ENCODE results near the gene C19orf67.

The C19orf67 gene

GRCh38 chr19:14059093-14059480, 26.5 kb downstream of the C19orf67 start:
- Histone ChIP-seq H3K9me3 (ENCODE audit: control insufficient read depth, insufficient read depth, low read depth, low read length) (no peaks in the 10 kb centered on the region), H3K4me3 (ENCODE audit: low read depth, low read length) (no peak overlapping the region), H3K27ac (ENCODE audit: extremely low read depth, low read depth, low read length) (no peak overlapping the region), H3K4me1 (ENCODE audit: control insufficient read depth, insufficient read depth, low read length) (peaks cover 4% of the 10 kb centered on the region), H3K36me3 (ENCODE audit: control insufficient read depth in 2 of 2, insufficient read depth in 1 of 2, low read length in 2 of 2) (no peaks in the 10 kb centered on the region)
- POLR2A ChIA-PET: interaction anchor here (1.0 to 2.3 kb wide), 2 partner anchors 13 to 27 kb away, joined by 3 to 6 read pairs; partner anchors contain the start of genes IL27RA and MISP3
- TF ChIP-seq, protein P1, sequence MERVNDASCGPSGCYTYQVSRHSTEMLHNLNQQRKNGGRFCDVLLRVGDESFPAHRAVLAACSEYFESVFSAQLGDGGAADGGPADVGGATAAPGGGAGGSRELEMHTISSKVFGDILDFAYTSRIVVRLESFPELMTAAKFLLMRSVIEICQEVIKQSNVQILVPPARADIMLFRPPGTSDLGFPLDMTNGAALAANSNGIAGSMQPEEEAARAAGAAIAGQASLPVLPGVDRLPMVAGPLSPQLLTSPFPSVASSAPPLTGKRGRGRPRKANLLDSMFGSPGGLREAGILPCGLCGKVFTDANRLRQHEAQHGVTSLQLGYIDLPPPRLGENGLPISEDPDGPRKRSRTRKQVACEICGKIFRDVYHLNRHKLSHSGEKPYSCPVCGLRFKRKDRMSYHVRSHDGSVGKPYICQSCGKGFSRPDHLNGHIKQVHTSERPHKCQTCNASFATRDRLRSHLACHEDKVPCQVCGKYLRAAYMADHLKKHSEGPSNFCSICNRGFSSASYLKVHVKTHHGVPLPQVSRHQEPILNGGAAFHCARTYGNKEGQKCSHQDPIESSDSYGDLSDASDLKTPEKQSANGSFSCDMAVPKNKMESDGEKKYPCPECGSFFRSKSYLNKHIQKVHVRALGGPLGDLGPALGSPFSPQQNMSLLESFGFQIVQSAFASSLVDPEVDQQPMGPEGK (tag by site-specific recombination; IDR thresholded peaks at IDR 0.05): peak; percentile 9
- TF ChIP-seq HIC1 (tag by site-specific recombination; IDR thresholded peaks at IDR 0.05) (0 out of 2 replicates have a peak, but pooled peaks have one; percentile 8), ZNF677 (tag by site-specific recombination; IDR thresholded peaks at IDR 0.05) (no peak), ZBTB7A (tag by site-specific recombination; IDR thresholded peaks at IDR 0.05; ENCODE audit: low read depth) (peak; percentile 53; the same call in 1 of the 2 replicates), ZNF596 (tag by site-specific recombination; IDR thresholded peaks at IDR 0.05) (no peak)
- TF ChIP-seq, protein P2, sequence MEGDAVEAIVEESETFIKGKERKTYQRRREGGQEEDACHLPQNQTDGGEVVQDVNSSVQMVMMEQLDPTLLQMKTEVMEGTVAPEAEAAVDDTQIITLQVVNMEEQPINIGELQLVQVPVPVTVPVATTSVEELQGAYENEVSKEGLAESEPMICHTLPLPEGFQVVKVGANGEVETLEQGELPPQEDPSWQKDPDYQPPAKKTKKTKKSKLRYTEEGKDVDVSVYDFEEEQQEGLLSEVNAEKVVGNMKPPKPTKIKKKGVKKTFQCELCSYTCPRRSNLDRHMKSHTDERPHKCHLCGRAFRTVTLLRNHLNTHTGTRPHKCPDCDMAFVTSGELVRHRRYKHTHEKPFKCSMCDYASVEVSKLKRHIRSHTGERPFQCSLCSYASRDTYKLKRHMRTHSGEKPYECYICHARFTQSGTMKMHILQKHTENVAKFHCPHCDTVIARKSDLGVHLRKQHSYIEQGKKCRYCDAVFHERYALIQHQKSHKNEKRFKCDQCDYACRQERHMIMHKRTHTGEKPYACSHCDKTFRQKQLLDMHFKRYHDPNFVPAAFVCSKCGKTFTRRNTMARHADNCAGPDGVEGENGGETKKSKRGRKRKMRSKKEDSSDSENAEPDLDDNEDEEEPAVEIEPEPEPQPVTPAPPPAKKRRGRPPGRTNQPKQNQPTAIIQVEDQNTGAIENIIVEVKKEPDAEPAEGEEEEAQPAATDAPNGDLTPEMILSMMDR (tag by site-specific recombination; IDR thresholded peaks at IDR 0.05): peak; percentile 69
- CTCF ChIA-PET: interaction anchor here (0.6 to 6.9 kb wide), 22 partner anchors 10 to 864 kb away, joined by 3 to 80 read pairs (median 4); partner anchors contain the start of genes C19orf67, IL27RA, MISP3 and RLN3

DNA sequence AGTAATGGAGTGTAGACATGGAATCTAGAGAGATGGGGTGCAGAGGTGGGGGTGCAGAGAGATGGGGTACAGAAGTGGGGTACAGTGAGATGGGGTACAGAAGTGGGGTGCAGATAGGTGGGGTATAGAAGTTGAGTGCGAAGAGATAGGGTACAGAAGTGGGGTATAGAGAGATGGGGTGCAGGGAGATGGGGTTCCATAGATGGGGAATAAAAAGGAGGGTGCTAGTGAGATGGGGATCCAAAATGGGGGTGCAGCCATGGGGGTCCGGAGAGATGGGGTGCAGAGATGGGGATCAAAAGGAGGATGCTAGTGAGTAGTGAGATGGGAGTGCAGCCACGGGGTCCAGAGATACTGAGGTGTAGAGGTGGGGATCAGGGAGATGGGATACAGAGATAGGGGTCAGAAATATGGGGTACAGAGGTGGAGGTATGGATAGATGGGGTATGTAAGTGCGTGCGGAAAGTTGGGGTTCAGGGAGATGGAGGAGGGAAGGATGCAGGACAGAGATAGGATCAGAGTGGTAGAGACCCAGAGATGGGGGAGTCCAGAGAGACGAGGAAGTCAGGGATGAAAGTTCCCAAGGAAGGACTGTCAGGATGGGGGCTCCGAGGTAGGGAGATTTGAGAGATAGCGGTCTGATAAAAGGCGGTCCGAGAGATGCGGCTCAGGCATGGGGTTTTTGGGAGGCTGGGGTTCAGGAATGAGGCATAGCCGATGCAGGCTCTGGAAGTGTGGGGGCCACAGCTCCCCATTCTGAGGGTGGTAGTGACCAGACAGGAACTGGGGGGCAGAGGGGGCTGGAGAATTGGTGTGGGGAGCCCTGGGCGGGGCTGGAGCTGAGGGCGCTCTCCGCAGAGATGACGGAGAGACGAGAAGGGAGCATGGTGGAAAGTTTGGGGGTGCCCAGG, 27.1 kb downstream of the C19orf67 start:
- H3K4me3 ChIP-seq (ENCODE audit: low read depth, low read length): peak overlapping the region; percentile 23
- CTCF ChIA-PET: interaction anchor here (0.6 to 6.9 kb wide), 21 partner anchors 7 to 220 kb away, joined by 3 to 80 read pairs (median 3); partner anchors contain the start of genes ASF1B, IL27RA, MISP3 and RLN3
- TF ChIP-seq YY2 (tag by site-specific recombination; IDR thresholded peaks at IDR 0.05) (no peak), ZNF155 (tag by site-specific recombination; IDR thresholded peaks at IDR 0.05) (0 out of 2 replicates have a peak, but pooled peaks have one; percentile 10), ZNF146 (tag by site-specific recombination; IDR thresholded peaks at IDR 0.05) (no peak), ZNF354C (tag by site-specific recombination; IDR thresholded peaks at IDR 0.05; ENCODE audit: borderline replicate concordance, low read depth) (no peak), ZNF791 (tag by site-specific recombination; IDR thresholded peaks at IDR 0.05) (peak; percentile 15; the same call in 1 of the 2 replicates), ZNF600 (tag by site-specific recombination; IDR thresholded peaks at IDR 0.05) (peak; percentile 46; the same call in 1 of the 2 replicates), RBAK (tag by site-specific recombination; IDR thresholded peaks at IDR 0.05) (0 out of 2 replicates have a peak, but pooled peaks have one; percentile 15), ZNF223 (tag by site-specific recombination; IDR thresholded peaks at IDR 0.05) (0 out of 2 replicates have a peak, but pooled peaks have one; percentile 49), ZNF76 (tag by site-specific recombination; IDR thresholded peaks at IDR 0.05; ENCODE audit: borderline replicate concordance, low read depth) (0 out of 2 replicates have a peak, but pooled peaks have one; percentile 3)
- TF ChIP-seq, protein P3, sequence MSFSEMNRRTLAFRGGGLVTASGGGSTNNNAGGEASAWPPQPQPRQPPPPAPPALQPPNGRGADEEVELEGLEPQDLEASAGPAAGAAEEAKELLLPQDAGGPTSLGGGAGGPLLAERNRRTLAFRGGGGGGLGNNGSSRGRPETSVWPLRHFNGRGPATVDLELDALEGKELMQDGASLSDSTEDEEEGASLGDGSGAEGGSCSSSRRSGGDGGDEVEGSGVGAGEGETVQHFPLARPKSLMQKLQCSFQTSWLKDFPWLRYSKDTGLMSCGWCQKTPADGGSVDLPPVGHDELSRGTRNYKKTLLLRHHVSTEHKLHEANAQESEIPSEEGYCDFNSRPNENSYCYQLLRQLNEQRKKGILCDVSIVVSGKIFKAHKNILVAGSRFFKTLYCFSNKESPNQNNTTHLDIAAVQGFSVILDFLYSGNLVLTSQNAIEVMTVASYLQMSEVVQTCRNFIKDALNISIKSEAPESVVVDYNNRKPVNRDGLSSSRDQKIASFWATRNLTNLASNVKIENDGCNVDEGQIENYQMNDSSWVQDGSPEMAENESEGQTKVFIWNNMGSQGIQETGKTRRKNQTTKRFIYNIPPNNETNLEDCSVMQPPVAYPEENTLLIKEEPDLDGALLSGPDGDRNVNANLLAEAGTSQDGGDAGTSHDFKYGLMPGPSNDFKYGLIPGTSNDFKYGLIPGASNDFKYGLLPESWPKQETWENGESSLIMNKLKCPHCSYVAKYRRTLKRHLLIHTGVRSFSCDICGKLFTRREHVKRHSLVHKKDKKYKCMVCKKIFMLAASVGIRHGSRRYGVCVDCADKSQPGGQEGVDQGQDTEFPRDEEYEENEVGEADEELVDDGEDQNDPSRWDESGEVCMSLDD (tag by site-specific recombination; IDR thresholded peaks at IDR 0.05): peak; percentile 100
- TF ChIP-seq, protein P4, sequence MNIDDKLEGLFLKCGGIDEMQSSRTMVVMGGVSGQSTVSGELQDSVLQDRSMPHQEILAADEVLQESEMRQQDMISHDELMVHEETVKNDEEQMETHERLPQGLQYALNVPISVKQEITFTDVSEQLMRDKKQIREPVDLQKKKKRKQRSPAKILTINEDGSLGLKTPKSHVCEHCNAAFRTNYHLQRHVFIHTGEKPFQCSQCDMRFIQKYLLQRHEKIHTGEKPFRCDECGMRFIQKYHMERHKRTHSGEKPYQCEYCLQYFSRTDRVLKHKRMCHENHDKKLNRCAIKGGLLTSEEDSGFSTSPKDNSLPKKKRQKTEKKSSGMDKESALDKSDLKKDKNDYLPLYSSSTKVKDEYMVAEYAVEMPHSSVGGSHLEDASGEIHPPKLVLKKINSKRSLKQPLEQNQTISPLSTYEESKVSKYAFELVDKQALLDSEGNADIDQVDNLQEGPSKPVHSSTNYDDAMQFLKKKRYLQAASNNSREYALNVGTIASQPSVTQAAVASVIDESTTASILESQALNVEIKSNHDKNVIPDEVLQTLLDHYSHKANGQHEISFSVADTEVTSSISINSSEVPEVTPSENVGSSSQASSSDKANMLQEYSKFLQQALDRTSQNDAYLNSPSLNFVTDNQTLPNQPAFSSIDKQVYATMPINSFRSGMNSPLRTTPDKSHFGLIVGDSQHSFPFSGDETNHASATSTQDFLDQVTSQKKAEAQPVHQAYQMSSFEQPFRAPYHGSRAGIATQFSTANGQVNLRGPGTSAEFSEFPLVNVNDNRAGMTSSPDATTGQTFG (tag by site-specific recombination; IDR thresholded peaks at IDR 0.05; ENCODE audit: borderline replicate concordance): peak; percentile 20; the same call in 1 of the 2 replicates
- TF ChIP-seq, protein P5, sequence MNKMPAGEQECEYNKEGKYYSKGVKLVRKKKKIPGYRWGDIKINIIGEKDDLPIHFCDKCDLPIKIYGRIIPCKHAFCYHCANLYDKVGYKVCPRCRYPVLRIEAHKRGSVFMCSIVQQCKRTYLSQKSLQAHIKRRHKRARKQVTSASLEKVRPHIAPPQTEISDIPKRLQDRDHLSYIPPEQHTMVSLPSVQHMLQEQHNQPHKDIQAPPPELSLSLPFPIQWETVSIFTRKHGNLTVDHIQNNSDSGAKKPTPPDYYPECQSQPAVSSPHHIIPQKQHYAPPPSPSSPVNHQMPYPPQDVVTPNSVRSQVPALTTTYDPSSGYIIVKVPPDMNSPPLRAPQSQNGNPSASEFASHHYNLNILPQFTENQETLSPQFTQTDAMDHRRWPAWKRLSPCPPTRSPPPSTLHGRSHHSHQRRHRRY (tag by site-specific recombination; IDR thresholded peaks at IDR 0.05): 0 out of 2 replicates have a peak, but pooled peaks have one; percentile 30

More for the DNA sequence above, 27.1 kb downstream of the C19orf67 start:
- Histone ChIP-seq H3K4me1 (ENCODE audit: control insufficient read depth, insufficient read depth, low read length) (peaks cover 4% of the 10 kb centered on the region), H3K27ac (ENCODE audit: extremely low read depth, low read depth, low read length) (no peak overlapping the region; the same call in 1 of the 2 replicates), H3K9me3 (ENCODE audit: control insufficient read depth, insufficient read depth, low read depth, low read length) (no peaks in the 10 kb centered on the region), H3K36me3 (ENCODE audit: control insufficient read depth in 2 of 2, insufficient read depth in 1 of 2, low read length in 2 of 2) (no peaks in the 10 kb centered on the region)
- POLR2A ChIA-PET: interaction anchor here (2.3 kb wide), 1 partner anchor 14 kb away, joined by 6 read pairs; the partner anchor contains the start of gene MISP3
